ENCODE data around the gene DPYSL3.

DPYSL3 gene

GRCh38 chr5:147349241-147349640 is 160.6 kb downstream of the DPYSL3 start:
- Histone ChIP-seq H3K9me3 (ENCODE audit: insufficient read depth, low read length) (no peaks in the 10 kb centered on the region), H3K27ac (ENCODE audit: low read depth, low read length) (no peak overlapping the region), H3K9me2 (replicated peaks; ENCODE audit: insufficient read depth, low read length) (no peaks in the 10 kb centered on the region), H3K9ac (ENCODE audit: low read length) (no peak overlapping the region), H2AFZ (ENCODE audit: low read depth, low read length, severe bottlenecking) (no peak overlapping the region), H3K79me2 (ENCODE audit: insufficient read depth, low read length) (no peaks in the 10 kb centered on the region), H3K4me2 (ENCODE audit: low read depth, low read length, poor library complexity, severe bottlenecking) (no peak overlapping the region), H4K20me1 (ENCODE audit: low read depth, low read length) (no peaks in the 10 kb centered on the region), H3F3A (ENCODE audit: insufficient read depth) (no peaks in the 10 kb centered on the region), H3K4me3 (ENCODE audit: insufficient read depth, low read length, poor library complexity, severe bottlenecking) (no peak overlapping the region), H3K36me3 (ENCODE audit: low read length) (no peaks in the 10 kb centered on the region), H3K27me3 (ENCODE audit: low read length) (no peaks in the 10 kb centered on the region)
- TF ChIP-seq EZH2phosphoT487 (conservative IDR thresholded peaks at IDR 0.05; ENCODE audit: low read length) (no peak), CTCF (IDR thresholded peaks at IDR 0.05; ENCODE audit: insufficient read depth, low read length, poor library complexity, severe bottlenecking) (no peak)

GRCh38 chr5:147348451-147348850 is 161.4 kb downstream of the DPYSL3 start:
- no peak for TF ChIP-seq EZH2phosphoT487 (conservative IDR thresholded peaks at IDR 0.05; ENCODE audit: low read length)
- TF ChIP-seq CTCF (IDR thresholded peaks at IDR 0.05; ENCODE audit: insufficient read depth, low read length, poor library complexity, severe bottlenecking) = no peak
- no peaks in the 10 kb centered on the region for H3K27me3 ChIP-seq (ENCODE audit: low read length)
- H2AFZ ChIP-seq (ENCODE audit: low read depth, low read length, severe bottlenecking) = no peak overlapping the region

GRCh38 chr5:147348046-147348445 is 161.8 kb downstream of the DPYSL3 start:
- H3K36me3 ChIP-seq (ENCODE audit: low read length) = no peaks in the 10 kb centered on the region
- no peak overlapping the region for H2AFZ ChIP-seq (ENCODE audit: low read depth, low read length, severe bottlenecking)
- TF ChIP-seq EZH2phosphoT487 (conservative IDR thresholded peaks at IDR 0.05; ENCODE audit: low read length) = no peak
- TF ChIP-seq CTCF (IDR thresholded peaks at IDR 0.05; ENCODE audit: insufficient read depth, low read length, poor library complexity, severe bottlenecking) = no peak
- H3K27ac ChIP-seq (ENCODE audit: low read depth, low read length) = no peak overlapping the region
- H3K9me2 ChIP-seq (replicated peaks; ENCODE audit: insufficient read depth, low read length) = no peaks in the 10 kb centered on the region
- no peaks in the 10 kb centered on the region for H4K20me1 ChIP-seq (ENCODE audit: low read depth, low read length)
- H3K4me2 ChIP-seq (ENCODE audit: low read depth, low read length, poor library complexity, severe bottlenecking) = no peak overlapping the region
- H3K4me3 ChIP-seq (ENCODE audit: insufficient read depth, low read length, poor library complexity, severe bottlenecking) = no peak overlapping the region
- no peaks in the 10 kb centered on the region for H3K9me3 ChIP-seq (ENCODE audit: insufficient read depth, low read length)
- H3F3A ChIP-seq (ENCODE audit: insufficient read depth) = no peaks in the 10 kb centered on the region
- no peak overlapping the region for H3K9ac ChIP-seq (ENCODE audit: low read length)
- no peaks in the 10 kb centered on the region for H3K79me2 ChIP-seq (ENCODE audit: insufficient read depth, low read length)
- no peaks in the 10 kb centered on the region for H3K27me3 ChIP-seq (ENCODE audit: low read length)

More at GRCh38 chr5:147348451-147348850, 161.4 kb downstream of the DPYSL3 start:
- H3K79me2 ChIP-seq (ENCODE audit: insufficient read depth, low read length) = no peaks in the 10 kb centered on the region
- H3K9ac ChIP-seq (ENCODE audit: low read length) = no peak overlapping the region
- no peak overlapping the region for H3K27ac ChIP-seq (ENCODE audit: low read depth, low read length)
- H3K9me2 ChIP-seq (replicated peaks; ENCODE audit: insufficient read depth, low read length) = no peaks in the 10 kb centered on the region
- H3K4me3 ChIP-seq (ENCODE audit: insufficient read depth, low read length, poor library complexity, severe bottlenecking) = no peak overlapping the region
- no peak overlapping the region for H3K4me2 ChIP-seq (ENCODE audit: low read depth, low read length, poor library complexity, severe bottlenecking)
- H3K36me3 ChIP-seq (ENCODE audit: low read length) = no peaks in the 10 kb centered on the region
- H3F3A ChIP-seq (ENCODE audit: insufficient read depth) = no peaks in the 10 kb centered on the region
- no peaks in the 10 kb centered on the region for H3K9me3 ChIP-seq (ENCODE audit: insufficient read depth, low read length)
- no peaks in the 10 kb centered on the region for H4K20me1 ChIP-seq (ENCODE audit: low read depth, low read length)

All from SU-DHL-6 (cell line).